OCI-LY7 (cell line): ENCODE measurements around the gene EPHB3. TPM values are rescaled to one million over a fixed set of nuclear protein-coding genes. Genes with fewer than 3 reads are reported as not detected.

Experiments
- BruUV-seq: library from RNA; stranded (reverse); fragments of 400-500 nt; replicated peaks from 2 replicates; lab custom pipeline; 2021; lab: Mats Ljungman, UMichigan
- CTCF ChIA-PET: fragments of 300-600 bp; sonication (Branson Sonifier 250); formaldehyde crosslinking; loops from one replicate; lab custom pipeline; 2022; ENCODE audit warnings: antibody characterized with exemption; ENCODE audit not compliant: unreplicated experiment; lab: Charles Lee
- POLR2A ChIA-PET: fragments of 300-600 bp; sonication (Branson Sonifier 250); formaldehyde crosslinking; loops from one replicate; lab custom pipeline; 2022; ENCODE audit warnings: antibody characterized with exemption; lab: Charles Lee
- DNase-seq: peaks from one replicate; pipeline ENCODE4 v3.0.0-alpha.2; 2015; ENCODE audit warnings: low spot score
- H2AFZ ChIP-seq: fragments of 200-600 bp; sonication (generic), shearing (Covaris generic); 2 replicates; pipeline ENCODE4 v1.6.1; 2014; ENCODE audit warnings: mild to moderate bottlenecking, antibody characterized with exemption, low read length, moderate library complexity
- H3K27ac ChIP-seq: fragments of 200-600 bp; sonication (generic); 2 replicates; pipeline ENCODE4 v1.5.1; 2014; ENCODE audit warnings: mixed run types, low read depth, mild to moderate bottlenecking, moderate library complexity, low read length, inconsistent platforms; ENCODE audit not compliant: poor library complexity, severe bottlenecking
- H3K36me3 ChIP-seq: fragments of 200-600 bp; sonication (generic); 2 replicates; pipeline ENCODE4 v1.6.1; 2014; ENCODE audit warnings: mild to moderate bottlenecking, antibody characterized with exemption, low read length, moderate library complexity, mixed read lengths; ENCODE audit not compliant: insufficient read depth
- H3K4me1 ChIP-seq: fragments of 200-600 bp; sonication (generic); 2 replicates; pipeline ENCODE4 v1.5.1; 2014; ENCODE audit warnings: mild to moderate bottlenecking, low read length; ENCODE audit not compliant: insufficient read depth, poor library complexity, severe bottlenecking
- H3K4me2 ChIP-seq: fragments of 200-600 bp; sonication (generic); 2 replicates; pipeline ENCODE4 v1.6.1; 2014; ENCODE audit warnings: mild to moderate bottlenecking, low read length
- H3K4me3 ChIP-seq: fragments of 200-600 bp; sonication (generic); 2 replicates; pipeline ENCODE4 v1.5.1; 2014; ENCODE audit warnings: mild to moderate bottlenecking, low read depth, low read length; ENCODE audit not compliant: poor library complexity, severe bottlenecking
- H3K79me2 ChIP-seq: fragments of 200-600 bp; sonication (generic); 2 replicates; pipeline ENCODE4 v1.6.1; 2016; ENCODE audit warnings: low read depth, mild to moderate bottlenecking, low read length, moderate library complexity, mixed read lengths; ENCODE audit not compliant: insufficient read depth
- H3K9me2 ChIP-seq: fragments of 200-600 bp; sonication (generic); 2 replicates; pipeline ENCODE4 v1.6.1; 2016; ENCODE audit warnings: mild to moderate bottlenecking, low read length, mixed read lengths; ENCODE audit not compliant: insufficient read depth
- H3K9me3 ChIP-seq: fragments of 200-600 bp; sonication (generic); 2 replicates; pipeline ENCODE4 v1.6.1; 2014; ENCODE audit warnings: mild to moderate bottlenecking, mixed run types, low read length, mixed read lengths
- H4K20me1 ChIP-seq: fragments of 200-600 bp; sonication (generic); 2 replicates; pipeline ENCODE4 v1.6.1; 2014; ENCODE audit warnings: mild to moderate bottlenecking, antibody characterized with exemption, low read length, moderate library complexity, mixed read lengths; ENCODE audit not compliant: insufficient read depth
- EZH2phosphoT487 ChIP-seq: fragments of 200-600 bp; sonication (generic); IDR thresholded peaks from 2 replicates; pipeline ENCODE4 v1.6.1; 2018; ENCODE audit warnings: low read depth, borderline replicate concordance, mild to moderate bottlenecking, mixed run types, antibody characterized with exemption, low read length, moderate library complexity, mixed read lengths
- intact Hi-C: fragments of 100-400 bp; cut with micrococcal nuclease; formaldehyde crosslinking; loops from one replicate; pipeline ENCODE4 v1.10.0; 2022; ENCODE audit not compliant: unreplicated experiment
- total RNA-seq, 2 experiments: library from RNA; depleted of rRNA in 1 of 2; stranded (reverse); fragments of >200 nt in 1 of 2; shearing (Covaris generic) in 1 of 2; gene quantifications; 2 replicates each; pipeline ENCODE4 v1.2.3, GENCODE V29; 2014 to 2022
- TF ChIP-seq, protein P1 (sequence below): fragments of 200-600 bp; sonication (generic); conservative IDR thresholded peaks from 2 replicates; pipeline ENCODE4 v1.5.1; 2014; ENCODE audit warnings: mild to moderate bottlenecking, antibody characterized with exemption, low read length, moderate library complexity, mixed read lengths

The EPHB3 gene
- total RNA-seq, 2 experiments from 2014 or later: not detected

DNA sequence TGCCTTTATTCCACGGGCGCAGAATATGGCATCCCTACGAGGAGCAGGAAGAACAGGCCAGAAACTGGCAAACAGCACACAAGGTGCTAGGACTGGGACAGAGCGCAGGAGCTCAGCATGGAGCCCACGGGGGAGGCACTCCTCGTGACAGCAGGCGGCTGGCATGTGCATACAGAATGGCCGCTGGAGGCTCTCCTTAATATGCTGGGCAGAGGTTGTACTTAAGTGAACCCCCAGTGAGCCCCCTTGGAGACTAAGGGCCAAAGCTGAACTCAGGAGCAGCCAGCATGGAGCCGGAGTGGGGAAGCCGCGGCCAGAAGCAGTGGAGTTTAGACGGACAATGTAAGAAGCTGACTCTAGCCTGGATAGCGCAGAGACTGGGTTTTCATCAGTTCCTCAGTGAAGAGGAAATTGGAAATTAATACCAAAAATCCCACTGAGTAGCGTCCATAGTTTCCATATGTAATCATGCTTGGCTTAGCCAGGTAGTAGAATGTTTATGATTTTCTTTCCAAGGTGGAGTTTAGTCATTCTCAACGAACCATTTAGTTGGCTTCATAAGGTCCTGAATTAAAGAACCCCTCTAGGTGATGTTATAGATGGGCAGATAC is 69.4 kb downstream of the EPHB3 start:
- intact Hi-C loops: no loop called here
- Histone ChIP-seq H3K27ac (no peak overlapping the region), H2AFZ (no peak overlapping the region), H3K9me2 (no peaks in the 10 kb centered on the region), H3K79me2 (no peaks in the 10 kb centered on the region), H4K20me1 (no peaks in the 10 kb centered on the region), H3K4me2 (no peak overlapping the region), H3K4me3 (no peak overlapping the region), H3K36me3 (no peaks in the 10 kb centered on the region), H3K4me1 (no peaks in the 10 kb centered on the region), H3K9me3 (no peaks in the 10 kb centered on the region)
- no peak for DNase-seq
- ChIA-PET POLR2A (no interaction called here), CTCF (no interaction called here)
- BruUV-seq: no TSS peak
- no peak for TF ChIP-seq EZH2phosphoT487
- TF ChIP-seq, protein P1, sequence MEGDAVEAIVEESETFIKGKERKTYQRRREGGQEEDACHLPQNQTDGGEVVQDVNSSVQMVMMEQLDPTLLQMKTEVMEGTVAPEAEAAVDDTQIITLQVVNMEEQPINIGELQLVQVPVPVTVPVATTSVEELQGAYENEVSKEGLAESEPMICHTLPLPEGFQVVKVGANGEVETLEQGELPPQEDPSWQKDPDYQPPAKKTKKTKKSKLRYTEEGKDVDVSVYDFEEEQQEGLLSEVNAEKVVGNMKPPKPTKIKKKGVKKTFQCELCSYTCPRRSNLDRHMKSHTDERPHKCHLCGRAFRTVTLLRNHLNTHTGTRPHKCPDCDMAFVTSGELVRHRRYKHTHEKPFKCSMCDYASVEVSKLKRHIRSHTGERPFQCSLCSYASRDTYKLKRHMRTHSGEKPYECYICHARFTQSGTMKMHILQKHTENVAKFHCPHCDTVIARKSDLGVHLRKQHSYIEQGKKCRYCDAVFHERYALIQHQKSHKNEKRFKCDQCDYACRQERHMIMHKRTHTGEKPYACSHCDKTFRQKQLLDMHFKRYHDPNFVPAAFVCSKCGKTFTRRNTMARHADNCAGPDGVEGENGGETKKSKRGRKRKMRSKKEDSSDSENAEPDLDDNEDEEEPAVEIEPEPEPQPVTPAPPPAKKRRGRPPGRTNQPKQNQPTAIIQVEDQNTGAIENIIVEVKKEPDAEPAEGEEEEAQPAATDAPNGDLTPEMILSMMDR: no peak

DNA sequence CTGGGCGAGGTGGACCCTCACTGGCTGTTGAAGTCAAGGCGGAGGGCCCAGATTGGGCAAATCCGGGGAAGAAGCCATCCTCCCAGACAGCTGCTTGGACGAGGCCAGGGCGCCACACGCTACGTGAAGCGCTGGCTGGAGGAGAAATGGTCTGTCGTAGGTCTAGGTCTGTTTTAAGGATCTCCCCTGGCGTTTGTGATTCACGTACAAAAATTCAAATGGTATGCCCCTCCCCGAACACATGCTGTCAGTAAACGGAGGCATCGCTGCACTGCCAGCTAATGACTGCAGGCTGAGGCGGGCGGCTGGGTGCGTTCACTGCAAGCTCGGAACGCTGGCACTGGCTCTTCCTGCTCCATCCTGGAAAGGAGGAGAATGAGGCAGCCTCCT is 69.9 kb downstream of the EPHB3 start:
- H2AFZ ChIP-seq: no peak overlapping the region
- POLR2A ChIA-PET: no interaction called here
- intact Hi-C loops: no loop called here
- H3K27ac ChIP-seq: no peak overlapping the region
- no peaks in the 10 kb centered on the region for H3K9me2 ChIP-seq
- H3K4me1 ChIP-seq: no peaks in the 10 kb centered on the region
- H3K4me2 ChIP-seq: no peak overlapping the region
- no peaks in the 10 kb centered on the region for H3K36me3 ChIP-seq
- no peak overlapping the region for H3K4me3 ChIP-seq
- TF ChIP-seq, protein P1: no peak
- TF ChIP-seq EZH2phosphoT487: no peak
- H4K20me1 ChIP-seq: no peaks in the 10 kb centered on the region
- CTCF ChIA-PET: no interaction called here
- H3K79me2 ChIP-seq: no peaks in the 10 kb centered on the region
- no peak for DNase-seq
- BruUV-seq: no TSS peak
- H3K9me3 ChIP-seq: no peaks in the 10 kb centered on the region

Other genes starting within 250 kb of the EPHB3 start
- gene EIF4G1, start 247.2 kb upstream of the EPHB3 start, total RNA-seq (2014; rRNA removed; shearing (Covaris generic)): 245 and 293 TPM in 2 replicates
- gene EIF4G1, start 247.2 kb upstream of the EPHB3 start, total RNA-seq (2022): 350 and 412 TPM in 2 replicates
- 3.8 and 5.2 TPM in 2 replicates for gene FAM131A, start 224.2 kb upstream of the EPHB3 start, total RNA-seq (2014; rRNA removed; shearing (Covaris generic))
- gene FAM131A, start 224.2 kb upstream of the EPHB3 start, total RNA-seq (2022): 3.7 and 4.2 TPM in 2 replicates
- gene CLCN2, start 200.2 kb upstream of the EPHB3 start, total RNA-seq (2014; rRNA removed; shearing (Covaris generic)): 4.2 and 8.5 TPM in 2 replicates
- gene CLCN2, start 200.2 kb upstream of the EPHB3 start, total RNA-seq (2022): 14.2 and 15.0 TPM in 2 replicates
- 62.5 and 85.8 TPM in 2 replicates for gene POLR2H, start 200.1 kb upstream of the EPHB3 start, total RNA-seq (2014; rRNA removed; shearing (Covaris generic))
- 73.0 and 80.1 TPM in 2 replicates for gene POLR2H, start 200.1 kb upstream of the EPHB3 start, total RNA-seq (2022)
- not detected in 2 replicates for gene THPO, start 183.6 kb upstream of the EPHB3 start, total RNA-seq (2014; rRNA removed; shearing (Covaris generic))
- gene THPO, start 183.6 kb upstream of the EPHB3 start, total RNA-seq (2022): not detected in 2 replicates
- 0.16 TPM in 1 of 2 replicates, not detected in the other for gene CHRD, start 181.7 kb upstream of the EPHB3 start, total RNA-seq (2014; rRNA removed; shearing (Covaris generic))
- gene CHRD, start 181.7 kb upstream of the EPHB3 start, total RNA-seq (2022): 0.07 TPM in 1 of 2 replicates, not detected in the other
- 29.2 and 33.2 TPM in 2 replicates for gene MAGEF1, start 150.3 kb downstream of the EPHB3 start, total RNA-seq (2014; rRNA removed; shearing (Covaris generic))
- 45.0 and 47.8 TPM in 2 replicates for gene MAGEF1, start 150.3 kb downstream of the EPHB3 start, total RNA-seq (2022)